GM23248 (cell line): ENCODE results near the gene PRSS57.

Experiments used
- EZH2 ChIP-seq: fragments of 200-600 bp; sonication (generic); IDR thresholded peaks from 2 replicates; pipeline ENCODE4 v1.6.1; 2018; ENCODE audit warnings: antibody characterized with exemption, mild to moderate bottlenecking; ENCODE audit not compliant: insufficient read depth, poor library complexity, severe bottlenecking
- EZH2phosphoT487 ChIP-seq: fragments of 200-600 bp; sonication (generic); IDR thresholded peaks from 2 replicates; pipeline ENCODE4 v1.6.1; 2018; ENCODE audit warnings: antibody characterized with exemption, moderate library complexity, mild to moderate bottlenecking, low read depth; ENCODE audit not compliant: insufficient read depth

DNA sequence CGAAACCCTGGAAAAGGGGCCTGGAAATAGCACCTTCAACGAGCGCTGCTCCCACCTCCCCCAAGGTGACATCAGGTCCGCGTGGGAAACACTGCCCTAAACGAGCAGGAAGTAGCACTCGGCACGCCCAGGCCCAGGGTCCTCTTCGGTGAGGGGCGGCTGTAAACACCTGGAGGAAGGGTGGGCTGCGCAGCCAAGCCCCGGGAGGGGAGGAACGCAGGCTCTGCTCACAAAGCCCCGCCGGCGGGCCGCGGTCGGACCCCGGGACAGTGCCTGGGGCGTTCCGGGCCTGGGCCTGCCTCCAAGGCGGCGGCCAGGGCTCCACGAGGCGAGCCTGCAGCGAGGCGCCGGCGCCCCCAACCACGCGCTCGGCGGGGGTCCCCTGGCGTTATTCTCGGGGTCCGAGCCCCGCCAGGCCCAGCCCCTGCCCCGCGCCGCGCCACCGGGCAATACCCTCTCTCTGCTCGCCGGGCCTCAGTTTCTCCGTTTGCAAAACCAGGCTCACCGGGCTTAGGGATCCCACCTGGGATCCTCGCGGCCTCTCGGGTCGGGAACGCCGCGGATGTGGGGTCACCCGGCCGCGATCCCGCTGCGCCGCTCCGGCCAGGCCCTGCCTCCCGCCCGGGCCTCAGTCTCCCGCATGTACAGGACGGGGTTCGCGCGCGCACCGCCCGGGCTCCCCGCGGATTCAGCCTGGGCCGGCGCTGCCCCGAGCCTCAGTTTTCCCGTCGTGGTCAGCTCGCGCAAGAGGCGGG, 32.9 kb downstream of the PRSS57 start:
- TF ChIP-seq EZH2 (no peak), EZH2phosphoT487 (no peak)
